Peyer's patch (tissue), 4 donors: Measurements from ENCODE around the gene KCNQ1OT1.

Experiments used
- CTCF ChIP-seq, 6 experiments: fragments of 450-650 bp in 4 of 6; fragments of 200-600 bp in 2 of 6; sonication (generic) in 1 of 6; IDR thresholded peaks; one replicate each; pipeline ENCODE4 v1.5.1; 2017 to 2019; ENCODE audit warnings: antibody characterized with exemption in 6 of 6, mild to moderate bottlenecking in 3 of 6, moderate library complexity in 1 of 6
- POLR2A ChIP-seq, 2 donors: fragments of 450-650 bp; IDR thresholded peaks; one replicate each; pipeline ENCODE4 v1.5.1; 2017; ENCODE audit warnings: antibody characterized with exemption in 2 of 2, mild to moderate bottlenecking in 2 of 2, moderate library complexity in 2 of 2

- no peak for TF ChIP-seq CTCF (IDR thresholded peaks at IDR 0.05)
- no peak for TF ChIP-seq POLR2A (IDR thresholded peaks at IDR 0.05)
Observed at GRCh38 chr11:2742611-2743426, 43.0 kb upstream of the KCNQ1OT1 start.
